ENCODE data around the gene BRD2.

The BRD2 gene

GRCh38 chr6:33029328-33030184 lies 61.2 kb downstream of the BRD2 start:
- no peak for DNase-seq (ENCODE audit: low read depth)
- TF ChIP-seq CTCF (IDR thresholded peaks at IDR 0.05; ENCODE audit: control insufficient read depth, extremely low read depth, insufficient read depth): no peak
- no peak overlapping the region for H3K4me3 ChIP-seq (ENCODE audit: low read depth, low read length)

GRCh38 chr6:33030245-33030644 lies 61.9 kb downstream of the BRD2 start:
- DNase-seq (ENCODE audit: low read depth): no peak
- TF ChIP-seq CTCF (IDR thresholded peaks at IDR 0.05; ENCODE audit: control insufficient read depth, extremely low read depth, insufficient read depth): no peak
- H3K4me3 ChIP-seq (ENCODE audit: low read depth, low read length): no peak overlapping the region

All from LNCaP clone FGC (cell line).